H9 (cell line): ENCODE measurements around the gene KLK1. TPM values are rescaled to one million over a fixed set of nuclear protein-coding genes. Genes with fewer than 3 reads are reported as not detected.

Experiments used
- DNase-seq: peaks from one replicate; pipeline ENCODE4 v3.0.0-alpha.2; 2017
- H2AFZ ChIP-seq: one replicate; pipeline ENCODE4 v1.6.1; 2013; ENCODE audit warnings: mild to moderate bottlenecking, low read length, control low read depth, moderate library complexity
- H2AK5ac ChIP-seq: 2 replicates; pipeline ENCODE4 v1.6.1; 2013; ENCODE audit warnings: low read length, control low read depth, mixed read lengths; ENCODE audit not compliant: insufficient read length
- H2BK120ac ChIP-seq: one replicate; pipeline ENCODE4 v1.6.1; 2013; ENCODE audit warnings: low read depth, mild to moderate bottlenecking, low read length, control low read depth, inconsistent platforms; ENCODE audit not compliant: poor library complexity, severe bottlenecking
- H2BK12ac ChIP-seq: 2 replicates; pipeline ENCODE4 v1.6.1; 2013; ENCODE audit warnings: low read length, control low read depth, mixed read lengths, low read depth; ENCODE audit not compliant: insufficient read length
- H2BK15ac ChIP-seq: 2 replicates; pipeline ENCODE4 v1.6.1; 2013; ENCODE audit warnings: low read depth, low read length, control low read depth
- H2BK20ac ChIP-seq: one replicate; pipeline ENCODE4 v1.6.1; 2013; ENCODE audit warnings: low read depth, mild to moderate bottlenecking, low read length, control low read depth, inconsistent platforms; ENCODE audit not compliant: poor library complexity, severe bottlenecking
- H2BK5ac ChIP-seq: 2 replicates; pipeline ENCODE4 v1.6.1; 2013; ENCODE audit warnings: low read length, control low read depth, mixed read lengths; ENCODE audit not compliant: insufficient read length
- H3K14ac ChIP-seq: 2 replicates; pipeline ENCODE4 v1.6.1; 2013; ENCODE audit warnings: low read length, control low read depth; ENCODE audit not compliant: insufficient read depth
- H3K18ac ChIP-seq: 2 replicates; pipeline ENCODE4 v1.6.1; 2013; ENCODE audit warnings: low read depth, mild to moderate bottlenecking, mixed read lengths, low read length, control low read depth; ENCODE audit not compliant: insufficient read length
- H3K23ac ChIP-seq: 2 replicates; pipeline ENCODE4 v1.6.1; 2013; ENCODE audit warnings: low read length, control low read depth, mixed read lengths, low read depth; ENCODE audit not compliant: insufficient read length
- H3K23me2 ChIP-seq: 2 replicates; pipeline ENCODE4 v1.6.1; 2013; ENCODE audit warnings: low read depth, mild to moderate bottlenecking, mixed read lengths, low read length, control low read depth; ENCODE audit not compliant: insufficient read length, poor library complexity, severe bottlenecking
- H3K27ac ChIP-seq: 2 replicates; pipeline ENCODE4 v1.5.1; 2013; ENCODE audit warnings: low read length, control low read depth, mixed read lengths, low read depth; ENCODE audit not compliant: insufficient read length
- H3K27me3 ChIP-seq: 2 replicates; pipeline ENCODE4 v1.6.1; 2013; ENCODE audit warnings: low read length, control low read depth, inconsistent platforms; ENCODE audit not compliant: insufficient read depth
- H3K4ac ChIP-seq: 2 replicates; pipeline ENCODE4 v1.6.1; 2013; ENCODE audit warnings: low read depth, mild to moderate bottlenecking, control low read depth, inconsistent platforms, low read length, moderate library complexity
- H3K4me1 ChIP-seq: 2 replicates; pipeline ENCODE4 v1.6.1; 2013; ENCODE audit warnings: low read length, control low read depth, inconsistent platforms; ENCODE audit not compliant: insufficient read depth
- H3K4me2 ChIP-seq: 2 replicates; pipeline ENCODE4 v1.6.1; 2013; ENCODE audit warnings: low read length, control low read depth, mixed read lengths; ENCODE audit not compliant: insufficient read length, insufficient read depth
- H3K56ac ChIP-seq: 2 replicates; pipeline ENCODE4 v1.6.1; 2013; ENCODE audit warnings: low read depth, mild to moderate bottlenecking, mixed read lengths, low read length, control low read depth; ENCODE audit not compliant: insufficient read length
- H3K79me1 ChIP-seq: 2 replicates; pipeline ENCODE4 v1.6.1; 2013; ENCODE audit warnings: low read depth, mild to moderate bottlenecking, moderate library complexity, low read length, control low read depth, inconsistent platforms; ENCODE audit not compliant: insufficient read depth, poor library complexity, severe bottlenecking
- H3K79me2 ChIP-seq: 2 replicates; pipeline ENCODE4 v1.6.1; 2013; ENCODE audit warnings: low read length, control low read depth, inconsistent platforms; ENCODE audit not compliant: insufficient read depth
- H3K9ac ChIP-seq: 2 replicates; pipeline ENCODE4 v1.6.1; 2013; ENCODE audit warnings: low read length, control low read depth, mixed read lengths; ENCODE audit not compliant: insufficient read length; ENCODE audit errors: extremely low read depth
- H3K9me3 ChIP-seq: one replicate; pipeline ENCODE4 v1.6.1; 2013; ENCODE audit warnings: low read depth, low read length, inconsistent platforms; ENCODE audit not compliant: control insufficient read depth
- H3T11ph ChIP-seq: one replicate; pipeline ENCODE4 v1.6.1; 2013; ENCODE audit warnings: mild to moderate bottlenecking, low read length, control low read depth, inconsistent platforms
- H4K20me1 ChIP-seq: one replicate; pipeline ENCODE4 v1.6.1; 2013; ENCODE audit not compliant: control insufficient read depth, insufficient read length, insufficient read depth
- H4K5ac ChIP-seq: 2 replicates; pipeline ENCODE4 v1.6.1; 2013; ENCODE audit warnings: low read depth, mild to moderate bottlenecking, mixed read lengths, low read length, control low read depth; ENCODE audit not compliant: insufficient read length
- H4K8ac ChIP-seq: replicated peaks from 2 replicates; pipeline ENCODE4 v1.6.1; 2013; ENCODE audit warnings: low read length, control low read depth, mixed read lengths, low read depth; ENCODE audit not compliant: insufficient read length
- H4K91ac ChIP-seq: 2 replicates; pipeline ENCODE4 v1.6.1; 2013; ENCODE audit warnings: low read depth, mild to moderate bottlenecking, moderate library complexity, mixed read lengths, low read length, control low read depth; ENCODE audit not compliant: insufficient read length
- H3K27ac Mint-ChIP-seq, 3 experiments: 2 replicates in 2 of 3; 3 replicates in 1 of 3; pipeline ENCODE4 v1.8.0; 2020 to 2021; ENCODE audit warnings: mixed read lengths in 3 of 3, mild to moderate bottlenecking in 1 of 3, moderate library complexity in 1 of 3
- H3K27me3 Mint-ChIP-seq: 2 replicates; pipeline ENCODE4 v1.8.0; 2021; ENCODE audit warnings: low read depth, mild to moderate bottlenecking, moderate library complexity, mixed read lengths
- H3K36me3 Mint-ChIP-seq, 3 experiments: 2 replicates in 2 of 3; 3 replicates in 1 of 3; pipeline ENCODE4 v1.8.0; 2020 to 2021; ENCODE audit warnings: low read depth in 3 of 3, mixed read lengths in 3 of 3; ENCODE audit not compliant: insufficient read depth in 1 of 3
- H3K4me1 Mint-ChIP-seq, 2 experiments: 2 replicates each; pipeline ENCODE4 v1.8.0; 2020; ENCODE audit warnings: mixed read lengths in 2 of 2
- H3K4me3 Mint-ChIP-seq, 2 experiments: 2 replicates in 1 of 2; 3 replicates in 1 of 2; pipeline ENCODE4 v1.8.0; 2020 to 2021; ENCODE audit warnings: mild to moderate bottlenecking in 2 of 2, mixed read lengths in 2 of 2, moderate library complexity in 1 of 2
- H3K9me3 Mint-ChIP-seq, 2 experiments: 2 replicates in 1 of 2; 3 replicates in 1 of 2; pipeline ENCODE4 v1.8.0; 2020; ENCODE audit warnings: mild to moderate bottlenecking in 2 of 2, mixed read lengths in 2 of 2, moderate library complexity in 1 of 2
- WGBS: extraction: QIAGEN DNeasy Blood & Tissue Kit; methylation state at CpG from one replicate; pipeline ENCODE4 v1.1.7; 2013; ENCODE audit warnings: missing lambda C conversion rate, low lambda C conversion rate, mixed read lengths; ENCODE audit not compliant: insufficient read length; ENCODE audit errors: extremely low coverage; 5-methylcytosine and 5-hydroxymethylcytosine counted together
- total RNA-seq: library from RNA; stranded (reverse); gene quantifications from 2 replicates; pipeline ENCODE4 v1.2.1, GENCODE V29; 2021
- TF ChIP-seq, protein P1 (sequence below): fragments of 200-600 bp; sonication (generic); conservative IDR thresholded peaks from 3 replicates; pipeline ENCODE4 v1.8.0; 2021; ENCODE audit warnings: antibody characterized with exemption, mild to moderate bottlenecking

The KLK1 gene
- total RNA-seq, 1 experiment from 2014 or later = 2.3 TPM

DNA sequence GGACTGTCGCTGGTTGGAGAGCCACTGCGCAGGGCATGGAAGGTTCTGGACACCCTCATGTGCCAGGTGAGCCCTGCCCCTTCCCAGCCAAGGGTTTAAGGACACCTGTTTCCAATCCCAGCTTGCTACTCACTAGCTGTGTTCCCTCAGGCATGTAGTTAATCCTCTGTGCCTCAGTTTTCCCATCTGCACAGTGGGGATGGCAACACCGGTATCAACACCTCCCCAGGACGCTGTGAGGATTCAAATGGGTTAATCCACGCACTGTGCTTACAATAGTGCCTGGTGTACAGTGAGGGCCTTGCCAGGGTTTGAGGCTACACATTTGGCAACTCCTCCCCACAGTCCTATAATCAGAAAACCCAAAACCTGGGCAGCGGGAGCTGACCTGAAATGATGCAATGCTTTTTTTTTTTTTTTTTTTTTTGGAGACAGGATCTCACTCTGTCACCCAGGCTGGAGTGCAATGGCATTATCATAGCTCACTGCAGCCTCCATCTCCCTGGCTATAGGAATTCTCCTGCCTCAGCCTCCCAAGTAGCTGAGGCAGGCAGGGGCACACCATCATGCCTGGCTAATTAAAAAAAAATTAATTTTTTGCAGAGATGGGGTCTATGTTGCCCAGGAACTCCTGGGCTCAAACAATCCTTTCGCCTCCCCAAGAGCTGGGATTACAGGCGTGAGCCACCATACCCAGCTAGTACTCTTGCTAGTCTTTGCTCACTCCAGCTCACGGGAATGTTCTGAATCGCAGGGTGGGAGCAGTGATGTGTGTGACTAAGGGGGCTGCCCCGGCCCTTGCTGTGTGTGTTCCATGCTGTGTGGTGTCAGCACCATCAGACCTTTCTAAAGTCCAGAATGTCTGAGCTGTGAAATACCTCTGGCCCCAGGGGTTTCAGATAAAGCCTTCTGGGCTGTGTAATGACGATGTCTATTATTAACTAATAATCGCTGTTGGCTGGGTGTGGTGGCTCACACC lies 31.0 kb downstream of the KLK1 start:
- H2BK15ac ChIP-seq = no peak overlapping the region
- no peak overlapping the region for H2BK5ac ChIP-seq
- H3K79me1 ChIP-seq = no peaks in the 10 kb centered on the region
- H2BK120ac ChIP-seq = no peak overlapping the region
- no peak overlapping the region for H3K9ac ChIP-seq
- H3K14ac ChIP-seq = no peak overlapping the region
- Mint-ChIP-seq H3K27ac (no peak overlapping the region), H3K9me3 (no peaks in the 10 kb centered on the region), H3K36me3 (peaks cover 2 to 24% (median 7%) of the 10 kb centered on the region in 3 experiments; a peak in 5 of 7 replicates), H3K4me3 (no peak overlapping the region), H3K4me1 (peaks cover 9 to 10% of the 10 kb centered on the region in 2 experiments), H3K27me3 (peaks cover 24% of the 10 kb centered on the region)
- no peak overlapping the region for H4K91ac ChIP-seq
- no peaks in the 10 kb centered on the region for H4K20me1 ChIP-seq
- no peaks in the 10 kb centered on the region for H3K9me3 ChIP-seq
- no peaks in the 10 kb centered on the region for H3K4me1 ChIP-seq
- no peak overlapping the region for H4K5ac ChIP-seq
- H3K79me2 ChIP-seq = no peaks in the 10 kb centered on the region
- TF ChIP-seq, protein P1, sequence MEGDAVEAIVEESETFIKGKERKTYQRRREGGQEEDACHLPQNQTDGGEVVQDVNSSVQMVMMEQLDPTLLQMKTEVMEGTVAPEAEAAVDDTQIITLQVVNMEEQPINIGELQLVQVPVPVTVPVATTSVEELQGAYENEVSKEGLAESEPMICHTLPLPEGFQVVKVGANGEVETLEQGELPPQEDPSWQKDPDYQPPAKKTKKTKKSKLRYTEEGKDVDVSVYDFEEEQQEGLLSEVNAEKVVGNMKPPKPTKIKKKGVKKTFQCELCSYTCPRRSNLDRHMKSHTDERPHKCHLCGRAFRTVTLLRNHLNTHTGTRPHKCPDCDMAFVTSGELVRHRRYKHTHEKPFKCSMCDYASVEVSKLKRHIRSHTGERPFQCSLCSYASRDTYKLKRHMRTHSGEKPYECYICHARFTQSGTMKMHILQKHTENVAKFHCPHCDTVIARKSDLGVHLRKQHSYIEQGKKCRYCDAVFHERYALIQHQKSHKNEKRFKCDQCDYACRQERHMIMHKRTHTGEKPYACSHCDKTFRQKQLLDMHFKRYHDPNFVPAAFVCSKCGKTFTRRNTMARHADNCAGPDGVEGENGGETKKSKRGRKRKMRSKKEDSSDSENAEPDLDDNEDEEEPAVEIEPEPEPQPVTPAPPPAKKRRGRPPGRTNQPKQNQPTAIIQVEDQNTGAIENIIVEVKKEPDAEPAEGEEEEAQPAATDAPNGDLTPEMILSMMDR = no peak
- no peak overlapping the region for H2BK12ac ChIP-seq
- no peaks in the 10 kb centered on the region for H3K23me2 ChIP-seq
- H3K23ac ChIP-seq = no peak overlapping the region
- no peak overlapping the region for H3K4me2 ChIP-seq
- no peak overlapping the region for H3K27ac ChIP-seq
- no peak for DNase-seq
- no peak overlapping the region for H2AFZ ChIP-seq
- no CpG with 5 or more reads among the region's 13 CpGs for WGBS
- H2BK20ac ChIP-seq = no peak overlapping the region
- H2AK5ac ChIP-seq = no peak overlapping the region
- H3K18ac ChIP-seq = no peak overlapping the region
- no peak overlapping the region for H3K56ac ChIP-seq
- no peak overlapping the region for H3K4ac ChIP-seq
- H4K8ac ChIP-seq = no peak overlapping the region
- H3T11ph ChIP-seq = no peak overlapping the region
- no peaks in the 10 kb centered on the region for H3K27me3 ChIP-seq
